Activated naive CD8-positive, alpha-beta T cell treated with anti-CD3 and anti-CD28 coated beads for 36 hours (primary cell): ENCODE measurements around the gene ST14. TPM values are rescaled to one million over a fixed set of nuclear protein-coding genes. Genes with fewer than 3 reads are reported as not detected.
"Not testable (repeated sequence)": the region's sequence is repeated elsewhere in the genome, so short reads cannot be mapped to it uniquely, and the experiment has no call there.

Experiments used
- DNase-seq: peaks from one replicate; pipeline ENCODE4 v3.0.0; 2021
- H3K27ac Mint-ChIP-seq: one replicate; pipeline ENCODE4 v1.8.0; 2022; ENCODE audit warnings: mild to moderate bottlenecking, moderate library complexity, mixed read lengths
- H3K27me3 Mint-ChIP-seq: one replicate; pipeline ENCODE4 v1.8.0; 2022; ENCODE audit warnings: mild to moderate bottlenecking, mixed read lengths
- H3K36me3 Mint-ChIP-seq: one replicate; pipeline ENCODE4 v1.8.0; 2021; ENCODE audit warnings: mild to moderate bottlenecking, mixed read lengths
- H3K4me1 Mint-ChIP-seq: one replicate; pipeline ENCODE4 v1.8.0; 2021; ENCODE audit warnings: mixed read lengths
- H3K4me3 Mint-ChIP-seq: one replicate; pipeline ENCODE4 v1.8.0; 2022; ENCODE audit warnings: mild to moderate bottlenecking, moderate library complexity, mixed read lengths
- H3K9me3 Mint-ChIP-seq: one replicate; pipeline ENCODE4 v1.8.0; 2022; ENCODE audit warnings: mixed read lengths
- total RNA-seq, 2 experiments: library from RNA; stranded (reverse); gene quantifications; one replicate each; pipeline ENCODE4 v1.2.3, GENCODE V29; 2021

The ST14 gene
- total RNA-seq, 2 experiments from 2014 or later, result 0.14 to 0.48 TPM

DNA sequence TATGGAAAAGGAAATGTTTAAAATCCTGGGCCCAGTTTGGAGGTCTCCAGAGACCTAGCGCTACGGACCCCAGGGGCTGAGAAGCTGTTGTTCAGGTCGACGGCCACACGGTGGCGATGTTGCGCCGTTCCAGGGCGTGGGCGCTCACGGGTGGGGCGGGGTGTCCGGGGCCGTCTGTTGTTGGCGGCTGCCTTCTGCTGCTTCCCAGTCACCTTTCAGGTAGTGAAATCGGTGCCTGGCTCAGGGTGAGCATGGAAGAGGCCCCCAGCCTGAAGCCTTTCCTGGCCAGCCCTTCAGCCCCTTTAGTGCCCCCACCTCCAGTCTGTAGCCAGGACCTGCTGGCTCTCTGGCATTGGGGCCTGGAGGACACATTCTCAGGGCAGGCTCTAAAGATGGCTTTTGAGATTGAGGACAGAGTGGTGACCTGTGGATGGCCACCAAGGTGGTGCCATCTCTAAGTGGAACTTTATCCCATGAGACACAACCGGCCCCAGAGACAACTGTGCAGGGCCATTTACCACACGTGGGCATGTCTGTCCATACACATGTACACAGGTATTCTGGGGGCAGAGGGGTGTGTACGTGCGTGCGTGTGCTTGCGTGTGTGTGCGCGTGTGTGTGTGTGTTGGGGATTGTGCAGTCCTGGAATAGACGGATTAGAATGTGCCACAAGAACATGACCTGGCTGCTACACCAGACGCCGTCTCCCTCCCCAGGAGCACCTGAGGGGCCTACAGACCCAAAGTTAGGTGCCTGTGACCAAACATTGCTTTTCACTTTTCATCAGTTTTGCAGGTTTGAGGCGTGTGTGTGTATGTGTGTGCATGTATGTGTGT is 53.8 kb downstream of the ST14 start:
- peak; percentile 70 for DNase-seq
- Mint-ChIP-seq H3K4me3 (no peak overlapping the region), H3K9me3 (no peaks in the 10 kb centered on the region), H3K27ac (no peak overlapping the region), H3K36me3 (no peaks in the 10 kb centered on the region), H3K4me1 (no peaks in the 10 kb centered on the region), H3K27me3 (no peaks in the 10 kb centered on the region)

- no peaks in the 10 kb centered on the region for H3K36me3 Mint-ChIP-seq
- H3K4me3 Mint-ChIP-seq, result no peak overlapping the region
- H3K4me1 Mint-ChIP-seq, result no peaks in the 10 kb centered on the region
- no peak overlapping the region for H3K27ac Mint-ChIP-seq
- no peak for DNase-seq
- H3K27me3 Mint-ChIP-seq, result no peaks in the 10 kb centered on the region
- no peaks in the 10 kb centered on the region for H3K9me3 Mint-ChIP-seq
These were observed 54.3 kb downstream of the ST14 start for GRCh38 chr11:130213979-130214281.

- H3K27ac Mint-ChIP-seq, result no peak overlapping the region
- H3K4me1 Mint-ChIP-seq, result no peaks in the 10 kb centered on the region
- no peak for DNase-seq
- no peaks in the 10 kb centered on the region for H3K27me3 Mint-ChIP-seq
- H3K9me3 Mint-ChIP-seq, result no peaks in the 10 kb centered on the region
- no peaks in the 10 kb centered on the region for H3K36me3 Mint-ChIP-seq
- no peak overlapping the region for H3K4me3 Mint-ChIP-seq
These were observed 55.4 kb downstream of the ST14 start for GRCh38 chr11:130214861-130215530.

GRCh38 chr11:130215531-130216220 is 56.1 kb downstream of the ST14 start:
- no peaks in the 10 kb centered on the region for H3K9me3 Mint-ChIP-seq
- H3K27me3 Mint-ChIP-seq, result no peaks in the 10 kb centered on the region
- no peak overlapping the region for H3K27ac Mint-ChIP-seq
- DNase-seq, result no peak
- no peaks in the 10 kb centered on the region for H3K36me3 Mint-ChIP-seq
- H3K4me1 Mint-ChIP-seq, result no peaks in the 10 kb centered on the region
- H3K4me3 Mint-ChIP-seq, result no peak overlapping the region

- H3K4me3 Mint-ChIP-seq, result no peak overlapping the region
- H3K36me3 Mint-ChIP-seq, result no peaks in the 10 kb centered on the region
- H3K27ac Mint-ChIP-seq, result no peak overlapping the region
- DNase-seq, result no peak
- no peaks in the 10 kb centered on the region for H3K27me3 Mint-ChIP-seq
- no peaks in the 10 kb centered on the region for H3K4me1 Mint-ChIP-seq
- H3K9me3 Mint-ChIP-seq, result no peaks in the 10 kb centered on the region
These were observed 56.6 kb downstream of the ST14 start for GRCh38 chr11:130216221-130216550.

- DNase-seq, result no peak
- Mint-ChIP-seq H3K4me3 (no peak overlapping the region), H3K36me3 (no peaks in the 10 kb centered on the region), H3K4me1 (no peaks in the 10 kb centered on the region), H3K27me3 (no peaks in the 10 kb centered on the region), H3K27ac (no peak overlapping the region), H3K9me3 (no peaks in the 10 kb centered on the region)
These were observed 57.1 kb downstream of the ST14 start for GRCh38 chr11:130216591-130217132.

DNA sequence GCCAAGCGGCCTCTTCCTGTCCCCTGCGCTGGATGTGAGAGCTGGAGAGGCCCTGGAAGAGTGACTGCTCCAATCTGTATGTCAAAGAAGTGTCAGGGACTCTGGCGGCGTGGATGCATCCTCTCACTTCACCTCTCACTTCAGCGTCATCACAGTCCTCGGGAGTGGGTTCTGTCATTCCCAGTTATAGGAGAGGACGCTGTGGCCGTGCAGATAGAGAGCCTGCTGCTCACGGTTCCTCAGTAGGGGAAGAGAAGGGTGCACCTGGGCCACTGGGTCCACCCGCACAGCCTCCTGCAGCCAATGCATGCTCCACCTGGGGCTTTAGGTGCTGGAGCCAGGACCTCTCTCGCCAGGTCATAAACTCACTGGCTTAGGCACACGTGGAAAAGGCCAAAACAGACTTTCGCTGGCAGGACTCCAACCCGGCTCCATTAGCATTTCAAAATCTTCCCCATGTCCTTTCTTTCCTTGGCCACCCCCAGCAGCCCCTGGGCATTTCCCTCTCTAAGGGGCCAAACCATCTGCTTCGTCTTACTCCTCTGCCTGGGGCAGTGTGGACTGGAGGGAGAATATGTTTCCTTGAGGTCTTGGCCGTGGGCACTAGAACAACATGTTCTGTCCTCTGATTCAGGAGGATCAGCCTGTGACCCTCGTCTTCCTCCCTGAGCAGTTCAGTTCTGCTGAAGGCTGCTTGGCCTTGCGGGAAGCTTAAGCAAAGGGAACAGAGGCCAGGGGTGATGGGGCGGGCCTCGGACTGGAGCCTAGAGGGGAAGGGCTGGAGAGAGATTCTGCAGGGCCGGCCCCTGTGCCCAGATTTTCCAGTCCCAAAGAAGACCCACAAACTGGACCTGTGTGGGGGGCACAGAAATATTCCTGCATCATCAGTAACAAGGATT is 57.8 kb downstream of the ST14 start:
- H3K4me3 Mint-ChIP-seq, result no peak overlapping the region
- DNase-seq, result no peak
- no peak overlapping the region for H3K27ac Mint-ChIP-seq
- no peaks in the 10 kb centered on the region for H3K36me3 Mint-ChIP-seq
- H3K4me1 Mint-ChIP-seq, result no peaks in the 10 kb centered on the region
- no peaks in the 10 kb centered on the region for H3K27me3 Mint-ChIP-seq
- H3K9me3 Mint-ChIP-seq, result no peaks in the 10 kb centered on the region

- Mint-ChIP-seq H3K27ac (no peak overlapping the region), H3K27me3 (no peaks in the 10 kb centered on the region), H3K36me3 (no peaks in the 10 kb centered on the region), H3K9me3 (no peaks in the 10 kb centered on the region), H3K4me1 (peaks cover 5% of the 10 kb centered on the region), H3K4me3 (no peak overlapping the region)
- DNase-seq, result no peak
These were observed 59.0 kb downstream of the ST14 start for GRCh38 chr11:130218501-130219070.

DNA sequence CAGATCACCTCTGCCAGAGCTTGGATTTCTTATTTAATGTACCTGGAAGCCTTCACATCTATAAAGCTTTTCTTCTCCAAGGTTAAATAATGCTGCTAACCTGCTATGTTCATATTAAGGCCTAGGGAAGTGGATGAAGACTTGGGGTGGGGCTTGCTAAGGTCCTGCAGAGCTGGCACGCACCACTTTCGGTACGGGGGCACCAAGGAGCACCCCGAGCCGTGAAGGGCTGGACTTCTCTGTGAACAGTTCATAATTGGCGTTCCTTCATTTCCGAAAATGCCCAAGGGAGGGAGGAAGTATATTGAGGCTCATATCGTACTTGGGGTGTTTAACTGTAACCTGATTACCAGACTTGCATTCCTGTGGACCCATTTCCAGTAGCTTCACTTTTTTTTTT is 59.6 kb downstream of the ST14 start:
- no peak for DNase-seq
- Mint-ChIP-seq H3K4me1 (peaks cover 5% of the 10 kb centered on the region), H3K27me3 (no peaks in the 10 kb centered on the region), H3K9me3 (no peaks in the 10 kb centered on the region), H3K27ac (no peak overlapping the region), H3K4me3 (no peak overlapping the region), H3K36me3 (no peaks in the 10 kb centered on the region)

GRCh38 chr11:130220311-130221035 is 60.9 kb downstream of the ST14 start:
- H3K4me3 Mint-ChIP-seq, result no peak overlapping the region
- H3K9me3 Mint-ChIP-seq, result no peaks in the 10 kb centered on the region
- no peaks in the 10 kb centered on the region for H3K27me3 Mint-ChIP-seq
- H3K4me1 Mint-ChIP-seq, result peaks cover 5% of the 10 kb centered on the region
- peaks cover 3% of the 10 kb centered on the region for H3K36me3 Mint-ChIP-seq
- H3K27ac Mint-ChIP-seq, result no peak overlapping the region
- DNase-seq, result no peak

- peaks cover 5% of the 10 kb centered on the region for H3K4me1 Mint-ChIP-seq
- H3K36me3 Mint-ChIP-seq, result peaks cover 3% of the 10 kb centered on the region
- H3K27ac Mint-ChIP-seq, result no peak overlapping the region
- no peaks in the 10 kb centered on the region for H3K9me3 Mint-ChIP-seq
- no peak overlapping the region for H3K4me3 Mint-ChIP-seq
- no peaks in the 10 kb centered on the region for H3K27me3 Mint-ChIP-seq
- no peak for DNase-seq
These were observed 63.8 kb downstream of the ST14 start for GRCh38 chr11:130223291-130223971.

GRCh38 chr11:130227373-130227772 is 67.8 kb downstream of the ST14 start:
- Mint-ChIP-seq H3K4me3 (no peak overlapping the region), H3K4me1 (peaks cover 5% of the 10 kb centered on the region), H3K27ac (no peak overlapping the region), H3K9me3 (no peaks in the 10 kb centered on the region), H3K27me3 (no peaks in the 10 kb centered on the region), H3K36me3 (peaks cover 3% of the 10 kb centered on the region)
- DNase-seq, result no peak

DNA sequence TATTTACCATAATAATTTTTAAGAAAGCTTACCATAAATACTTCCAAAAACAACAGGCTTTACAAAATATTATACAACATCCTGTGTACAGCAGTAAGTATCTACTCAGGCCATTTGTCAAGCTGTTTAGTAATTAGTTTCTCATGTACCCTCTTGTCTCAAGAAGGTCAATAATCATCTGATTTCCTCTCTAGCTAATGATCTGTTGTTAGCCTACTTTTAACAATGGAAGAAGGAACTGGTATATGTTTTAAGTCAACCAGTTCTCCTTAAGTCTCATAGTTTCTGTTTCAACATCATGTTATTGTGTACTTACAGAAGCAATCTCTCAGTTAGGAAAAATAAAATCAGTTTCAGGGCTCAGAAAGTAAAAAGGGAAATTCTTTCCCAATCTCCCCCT is 73.9 kb downstream of the ST14 start:
- H3K36me3 Mint-ChIP-seq, H3K27ac Mint-ChIP-seq, DNase-seq, H3K27me3 Mint-ChIP-seq, H3K4me1 Mint-ChIP-seq, H3K9me3 Mint-ChIP-seq, H3K4me3 Mint-ChIP-seq: not testable (repeated sequence)
